Activated CD4-positive, alpha-beta T cell treated with anti-CD3 and anti-CD28 coated beads, Interleukin-2, amount 50 U/mL, for 48 hours (primary cell): ENCODE data around the gene HCRT.
A peak's percentile ranks its signal among the peaks of the same experiment; 100 is the strongest.
"Not testable (repeated sequence)": the region's sequence is repeated elsewhere in the genome, so short reads cannot be mapped to it uniquely, and the experiment has no call there.

ENCODE experiments used
- DNase-seq, 2 experiments: peaks; one replicate each; pipeline ENCODE4 v3.0.0-alpha.2; 2020

HCRT gene

DNA sequence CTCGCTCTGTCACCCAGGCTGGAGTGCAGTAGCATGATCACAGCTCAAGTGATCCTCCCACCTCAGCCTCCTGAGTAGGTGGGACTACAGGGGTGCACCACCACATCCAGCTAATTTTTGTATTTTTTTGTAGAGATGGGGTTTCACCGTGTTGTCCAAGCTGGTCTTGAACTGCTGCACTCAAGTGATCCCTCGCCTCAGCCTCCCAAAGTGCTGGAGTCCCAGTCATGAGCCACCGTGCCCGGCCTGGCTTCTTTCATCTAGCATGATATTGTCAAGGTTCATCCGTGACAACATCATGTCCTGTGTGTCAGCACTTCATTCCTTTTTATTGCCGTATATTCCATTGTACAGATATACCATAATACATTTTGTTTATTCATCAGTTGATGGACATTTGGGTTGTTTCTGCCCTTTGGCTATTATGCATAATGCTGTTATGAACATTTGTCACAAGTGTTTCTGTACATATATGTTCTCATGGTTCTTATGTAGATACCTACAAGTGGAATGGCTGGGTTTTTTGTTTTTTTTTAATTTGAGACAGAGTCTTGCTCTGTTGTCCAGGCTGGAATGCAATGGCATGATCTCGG, 12.4 kb upstream of the HCRT start:
- no peak for DNase-seq

DNA sequence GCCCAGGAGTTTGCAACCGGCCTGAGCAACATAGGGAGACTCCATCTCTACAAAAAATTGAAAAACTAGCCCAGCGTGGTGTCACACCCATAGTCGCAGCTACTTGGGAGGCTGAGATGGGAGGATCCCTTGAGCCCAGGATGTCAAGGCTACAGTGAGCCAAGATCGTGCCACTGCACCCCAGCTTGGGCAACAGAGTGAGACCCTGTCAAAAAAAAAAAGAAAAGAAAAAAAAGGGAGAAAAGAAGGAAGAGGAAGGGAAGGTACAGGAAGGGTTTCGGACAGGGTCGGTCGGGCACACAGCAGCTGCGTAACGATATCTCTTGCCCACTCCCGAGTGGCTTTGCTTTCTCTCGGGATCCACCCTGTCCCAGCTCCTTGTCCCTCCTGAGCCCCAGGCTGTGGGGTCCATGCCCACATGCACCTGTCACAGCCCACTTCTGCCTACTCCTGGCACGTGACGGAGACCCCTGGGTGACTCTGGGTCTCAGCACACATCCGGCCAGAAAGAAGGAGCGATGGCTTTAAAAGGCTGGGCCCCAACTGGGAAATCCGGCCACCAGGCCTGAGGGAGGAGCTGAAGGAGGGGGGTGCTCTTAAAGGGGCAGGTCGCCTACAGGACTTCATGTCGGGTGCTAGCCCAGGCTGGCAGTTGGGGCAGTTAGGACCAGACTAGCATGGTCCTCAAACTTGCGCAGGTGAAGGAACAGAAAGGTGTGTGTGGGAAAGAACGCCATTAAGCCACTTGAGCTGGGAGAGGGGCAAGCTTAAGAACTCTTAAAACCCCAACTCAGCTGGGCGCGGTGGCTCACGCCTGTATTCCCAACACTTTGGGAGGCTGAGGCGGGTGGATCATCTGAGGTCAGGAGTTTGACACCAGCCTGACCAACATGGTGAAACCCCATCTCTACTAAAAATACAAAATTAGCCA, 9.0 kb upstream of the HCRT start, which contains the start of gene GHDC:
GHDC (minus strand) TSS at position 526 of the 931 bp plus-strand sequence. CDS start 913 bp downstream, outside the sequence.
- peak; percentile 78 to 85 for DNase-seq

GRCh38 chr17:42193216-42193968, 8.1 kb upstream of the HCRT start:
- no peak for DNase-seq

DNA sequence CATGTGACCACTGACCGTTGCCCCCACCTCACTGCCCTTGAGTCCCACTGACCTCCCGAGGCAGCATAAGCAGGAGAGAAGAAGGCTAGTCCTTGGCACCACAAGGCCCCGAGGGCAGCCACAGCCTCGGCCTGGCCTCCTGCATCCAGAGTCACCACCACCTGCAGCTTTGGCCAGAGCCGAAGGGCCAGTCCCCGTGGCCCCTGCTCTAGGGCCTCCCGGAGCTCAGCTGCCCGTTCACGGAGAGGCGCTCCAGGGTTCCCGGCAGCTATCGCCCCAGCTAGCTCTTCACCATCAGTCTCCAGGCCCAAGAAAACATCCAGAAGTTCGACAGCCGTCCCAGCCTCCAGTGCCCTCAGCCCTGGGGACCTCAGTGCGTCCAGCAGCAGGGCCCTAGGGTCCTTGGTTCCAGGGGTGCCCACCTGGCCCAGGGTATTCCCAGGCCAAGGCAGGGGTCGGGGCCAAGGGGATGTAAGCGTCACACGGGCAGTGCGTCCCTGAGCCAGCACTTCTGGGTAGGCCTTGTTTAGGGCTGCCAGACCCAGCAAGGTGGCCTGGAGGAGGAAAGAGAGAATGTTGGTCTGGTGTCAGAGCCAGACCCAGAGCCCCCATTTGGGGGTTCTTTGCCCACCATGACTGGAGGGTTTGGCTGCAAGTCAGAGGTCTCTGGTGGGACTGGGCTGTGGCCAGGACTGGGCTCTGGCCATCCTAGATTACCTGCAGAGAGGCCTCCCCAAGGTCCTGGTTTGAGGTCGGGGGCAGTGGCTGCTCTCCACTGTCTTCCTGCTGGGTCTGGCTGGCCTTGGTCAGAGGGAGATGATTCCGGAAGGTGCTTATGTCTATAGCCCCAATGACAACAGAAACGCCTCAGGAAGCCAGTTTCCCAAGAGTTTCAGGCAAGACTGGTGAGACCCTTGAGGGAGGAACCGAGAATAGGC, 7.2 kb upstream of the HCRT start:
- no peak for DNase-seq

DNA sequence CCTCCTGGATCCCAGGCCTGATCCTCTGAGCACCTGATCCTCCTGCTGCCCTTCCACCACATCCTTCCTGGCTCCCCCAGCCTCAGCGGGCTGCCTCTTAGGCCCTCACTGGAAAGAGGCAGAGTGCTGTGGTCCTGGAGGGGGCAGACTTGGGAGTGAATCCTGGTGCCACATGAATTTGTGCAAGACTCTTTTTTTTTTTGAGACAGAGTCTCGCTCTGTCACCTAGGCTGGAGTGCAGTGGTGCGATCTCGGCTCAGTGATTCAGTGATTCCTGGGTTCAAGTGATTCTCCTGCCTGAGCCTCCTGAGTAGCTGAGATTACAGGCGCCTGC, 6.0 kb upstream of the HCRT start:
- DNase-seq, result no peak

GRCh38 chr17:42190491-42191274, 5.4 kb upstream of the HCRT start:
- DNase-seq, result no peak

GRCh38 chr17:42189651-42189965, 4.4 kb upstream of the HCRT start:
- no peak for DNase-seq

- no peak for DNase-seq
Observed at GRCh38 chr17:42188749-42189650, 3.7 kb upstream of the HCRT start.

- no peak for DNase-seq
Observed at GRCh38 chr17:42187833-42188232, 2.6 kb upstream of the HCRT start.

DNA sequence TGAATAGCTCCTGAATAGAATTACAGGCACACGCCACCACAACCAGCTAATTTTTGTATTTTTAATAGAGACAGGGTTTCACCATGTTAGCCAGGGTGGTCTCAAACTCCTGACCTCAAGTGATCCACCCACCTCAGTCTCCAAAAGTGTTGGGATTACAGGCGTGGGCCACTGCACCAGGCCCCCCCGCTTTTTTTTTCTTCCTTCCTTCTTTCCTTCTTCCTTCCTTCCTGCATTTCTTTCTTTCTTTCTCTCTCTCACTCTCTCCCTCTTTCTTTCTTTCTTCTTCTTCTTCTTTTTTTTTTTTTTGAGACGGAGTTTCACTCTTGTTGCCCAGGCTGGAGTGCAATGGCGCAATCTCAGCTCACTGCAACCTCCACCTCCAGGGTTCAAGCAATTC, 939 bp upstream of the HCRT start:
- DNase-seq, result not testable (repeated sequence)

DNA sequence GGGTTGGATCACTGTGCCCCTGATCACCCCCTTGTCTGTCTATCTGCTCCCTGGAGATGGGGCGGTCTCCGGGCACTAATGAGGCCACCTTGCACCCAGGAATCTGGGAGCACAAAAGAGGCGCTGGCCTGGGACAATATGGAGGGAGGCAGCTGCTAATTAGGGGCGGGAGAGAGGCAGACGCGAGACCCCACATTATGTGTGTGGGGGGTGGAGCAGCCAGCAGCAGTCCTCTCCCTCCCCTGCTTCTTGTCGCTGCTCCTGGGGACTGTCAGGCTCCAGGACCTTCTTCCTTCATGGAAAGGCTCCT, 324 bp upstream of the HCRT start:
- no peak for DNase-seq

DNA sequence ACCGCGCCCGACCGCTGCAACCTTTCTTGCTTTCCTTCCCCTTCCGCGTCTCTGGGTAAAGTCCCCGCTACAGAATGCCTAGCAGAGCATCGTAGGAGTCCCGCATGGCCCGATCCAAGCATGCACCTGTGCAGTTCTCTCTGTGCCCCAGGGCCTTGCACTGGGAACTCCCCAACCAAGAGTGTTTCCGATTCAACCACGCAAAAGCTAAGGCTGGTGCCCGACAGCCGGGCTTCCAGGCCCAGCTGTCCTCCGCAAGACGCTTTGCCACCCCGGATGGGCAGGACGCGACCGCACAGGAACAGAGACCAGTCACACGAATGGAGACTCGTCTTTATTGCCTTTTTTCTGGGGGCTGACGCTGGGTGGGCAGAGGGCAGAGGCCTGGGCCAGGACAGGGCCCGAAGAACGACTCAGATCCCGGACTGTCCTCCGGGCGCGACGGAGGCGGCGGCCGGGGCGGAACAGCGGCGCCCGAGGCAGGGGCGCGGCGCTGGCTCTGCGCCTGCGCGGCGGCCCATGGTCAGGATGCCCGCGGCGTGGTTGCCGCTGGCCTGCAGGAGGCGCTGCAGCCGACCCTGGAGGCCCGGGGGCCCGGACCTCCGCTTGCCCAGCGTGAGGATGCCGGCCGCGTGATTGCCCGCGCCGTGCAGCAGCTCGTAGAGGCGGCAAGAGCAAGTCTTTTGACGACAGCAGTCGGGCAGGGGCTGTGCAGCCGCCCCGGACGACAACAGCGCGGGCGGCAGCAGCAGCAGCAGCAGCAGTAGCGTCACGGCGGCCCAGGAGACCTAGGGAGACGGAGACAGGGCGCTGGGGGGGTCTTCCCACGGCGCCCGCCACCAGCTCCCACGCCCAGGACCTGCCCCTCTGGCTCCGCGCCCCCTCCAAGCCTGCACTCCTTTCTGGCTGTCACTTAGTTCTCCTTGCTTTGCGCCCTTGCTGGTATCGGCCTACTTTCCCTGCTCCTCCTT, 1.2 kb downstream of the HCRT start:
- DNase-seq, result peak; percentile 81 to 84

- DNase-seq, result no peak
Observed at GRCh38 chr17:42182927-42183734, 2.1 kb downstream of the HCRT start.

DNA sequence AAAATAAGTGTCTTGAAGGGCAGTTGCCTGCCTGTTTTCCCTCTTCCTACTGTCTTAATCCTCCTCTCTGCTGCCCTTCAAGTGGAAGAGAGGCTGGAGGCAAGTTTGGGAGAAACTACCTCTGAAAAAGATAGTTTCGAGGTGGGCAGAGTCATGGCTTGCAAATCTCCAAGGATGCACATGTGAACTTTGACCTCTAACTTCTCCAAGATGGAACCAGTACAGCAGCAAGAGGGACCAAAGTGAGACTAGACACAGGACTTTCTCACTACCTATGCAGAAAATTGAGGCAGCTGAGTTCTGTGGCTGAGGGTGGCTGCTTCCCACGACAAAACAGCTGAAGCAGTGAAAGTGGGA, 3.4 kb downstream of the HCRT start:
- no peak for DNase-seq

DNA sequence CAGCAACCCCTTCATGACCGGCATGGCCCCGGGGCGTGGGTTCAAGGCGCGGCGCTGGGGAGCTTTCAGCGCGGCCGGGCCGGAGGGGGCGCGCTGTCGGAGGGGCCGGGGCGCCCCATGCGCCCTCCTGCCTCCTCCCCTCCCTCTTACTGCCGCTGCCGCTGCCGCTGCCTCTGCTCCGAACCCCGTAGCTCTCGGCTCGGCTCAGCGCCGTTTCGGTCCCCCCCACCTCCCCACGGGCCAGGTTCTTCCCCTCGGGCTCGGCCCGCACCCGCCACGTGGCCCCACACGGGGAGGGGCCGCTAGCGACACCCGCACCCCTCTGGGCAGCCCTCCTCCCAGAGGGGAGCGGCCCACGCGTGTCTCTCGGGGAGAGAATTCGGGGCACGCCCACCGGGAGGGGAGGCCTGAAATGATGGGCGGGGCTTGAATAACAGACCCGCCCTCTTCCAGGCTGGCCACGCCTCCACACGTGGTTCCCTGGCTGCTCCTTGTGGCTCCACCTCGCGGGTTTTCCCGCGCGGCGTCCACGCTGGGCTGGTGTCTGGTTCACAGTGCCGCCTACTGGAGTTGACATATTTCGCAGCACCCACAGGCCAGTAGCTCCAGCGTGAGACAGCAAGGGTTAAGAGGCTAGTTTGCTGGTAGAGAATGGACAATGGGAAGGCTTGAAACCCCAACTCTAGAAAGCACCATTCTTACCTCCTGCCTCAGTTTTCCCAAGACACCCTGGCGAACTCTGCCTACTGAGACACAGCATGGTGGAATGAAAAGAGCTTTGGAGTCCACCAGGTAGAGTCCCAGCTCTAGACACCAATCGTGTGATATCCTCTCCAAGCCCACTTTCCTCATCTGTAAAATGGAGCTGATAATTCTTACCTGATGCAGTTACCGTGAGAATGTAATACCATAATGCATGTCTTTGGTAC, 4.1 kb downstream of the HCRT start, which contains the start of gene KCNH4:
KCNH4 (minus strand) TSS at position 221 of the 929 bp plus-strand sequence; CDS start at position 24, 197 bp downstream.
- DNase-seq, result peak; percentile 92 to 94

- peak in 1 of 2 experiments; percentile 9 for DNase-seq
Observed at GRCh38 chr17:42180411-42180921, 4.8 kb downstream of the HCRT start.

GRCh38 chr17:42179911-42180410, 5.3 kb downstream of the HCRT start:
- peak; percentile 35 to 39 for DNase-seq
